HG03575 (cell line): ENCODE measurements around the gene C16orf82.

Experiments used
- ATAC-seq: cut with Tn5 transposase; IDR thresholded peaks from one replicate; pipeline ENCODE4 v1.9.1; 2021; ENCODE audit not compliant: unreplicated experiment, insufficient number of reproducible peaks, low FRiP score; ENCODE audit errors: extremely low read depth

Gene C16orf82

DNA sequence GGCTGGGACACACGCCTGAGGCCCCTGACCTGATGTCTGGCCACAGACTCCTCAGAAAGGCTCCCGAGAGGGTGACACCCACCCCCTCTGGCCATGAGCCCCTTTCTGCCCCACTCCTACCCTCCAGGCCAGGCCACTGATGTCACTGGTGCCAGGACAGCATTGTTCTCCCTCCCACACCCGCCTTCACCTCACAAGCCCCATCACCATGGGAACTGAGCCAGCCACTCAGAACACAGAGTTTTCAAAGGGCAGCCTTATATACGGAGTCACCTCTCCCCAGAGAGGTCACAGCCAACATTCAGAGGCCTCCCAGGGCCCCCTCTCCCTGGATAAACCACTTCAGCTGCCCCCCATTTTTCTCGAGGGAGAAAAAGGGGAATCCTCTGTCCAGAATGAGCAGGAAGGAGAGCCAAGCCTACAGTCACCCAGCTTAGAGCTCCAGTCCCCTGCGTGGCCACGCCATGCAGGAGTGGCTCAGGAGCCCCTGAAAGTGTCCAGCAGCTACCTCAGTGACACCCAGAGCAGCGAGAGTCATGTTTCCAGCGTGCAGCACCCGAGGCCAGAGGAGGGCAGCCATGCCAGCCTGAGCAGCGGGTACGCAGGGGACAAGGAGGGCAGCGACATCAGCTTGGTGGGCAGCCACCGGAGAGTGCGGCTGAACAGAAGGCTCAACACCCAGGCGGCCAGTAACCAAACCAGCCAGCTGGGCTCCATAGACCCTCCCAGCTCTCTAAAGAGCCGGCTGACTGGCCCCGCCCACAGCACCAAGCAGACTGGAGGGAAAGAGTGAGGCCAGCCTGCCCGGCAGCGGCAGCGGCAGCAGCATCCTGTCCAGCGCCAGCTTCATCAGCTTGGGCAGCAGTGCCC is at the start of gene C16orf82:
TSS of gene C16orf82 (plus strand) at position 260 of the 870 bp plus-strand sequence.
- no peak for ATAC-seq

DNA sequence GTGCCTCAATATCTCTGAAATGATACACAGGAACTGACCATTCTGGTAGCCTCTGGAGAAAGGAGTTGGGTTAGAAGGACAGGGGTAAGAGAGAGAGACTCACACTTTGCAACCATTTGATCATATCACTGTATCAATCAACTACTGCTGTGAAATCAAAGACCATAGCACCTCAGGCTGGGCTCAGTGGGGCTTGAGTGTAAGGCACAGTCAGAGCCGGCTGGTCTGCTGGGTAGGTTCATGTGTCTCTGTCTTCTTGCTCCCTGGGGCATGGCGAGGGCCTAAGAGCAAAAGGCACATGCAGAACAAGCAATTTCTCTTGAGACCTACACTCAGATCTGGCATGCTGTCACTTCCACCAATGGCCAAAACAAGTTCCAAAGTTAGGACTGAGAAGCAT is 46.7 kb upstream of the C16orf82 start:
- no peak for ATAC-seq

DNA sequence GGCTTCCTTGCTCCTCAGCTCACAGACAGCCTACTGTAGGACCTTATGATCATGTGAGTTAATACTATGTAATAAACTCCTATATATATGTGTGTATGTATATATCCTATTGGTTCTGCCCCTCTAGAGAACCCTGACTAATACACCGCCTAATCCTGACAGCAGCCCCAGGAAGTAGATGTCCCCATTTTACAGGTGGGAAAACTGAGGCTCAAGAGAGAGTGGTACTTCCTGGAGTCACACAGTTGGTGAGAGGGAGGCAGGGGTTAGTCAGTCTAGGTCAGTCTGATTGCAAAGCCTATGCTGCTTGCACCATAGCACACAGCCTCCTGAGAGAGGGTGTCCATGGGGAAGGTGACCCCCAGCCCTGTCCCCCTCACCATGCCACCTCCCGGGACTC is 42.7 kb upstream of the C16orf82 start:
- ATAC-seq = no peak

- no peak for ATAC-seq
Observed at GRCh38 chr16:27025581-27025980, 41.1 kb upstream of the C16orf82 start.

DNA sequence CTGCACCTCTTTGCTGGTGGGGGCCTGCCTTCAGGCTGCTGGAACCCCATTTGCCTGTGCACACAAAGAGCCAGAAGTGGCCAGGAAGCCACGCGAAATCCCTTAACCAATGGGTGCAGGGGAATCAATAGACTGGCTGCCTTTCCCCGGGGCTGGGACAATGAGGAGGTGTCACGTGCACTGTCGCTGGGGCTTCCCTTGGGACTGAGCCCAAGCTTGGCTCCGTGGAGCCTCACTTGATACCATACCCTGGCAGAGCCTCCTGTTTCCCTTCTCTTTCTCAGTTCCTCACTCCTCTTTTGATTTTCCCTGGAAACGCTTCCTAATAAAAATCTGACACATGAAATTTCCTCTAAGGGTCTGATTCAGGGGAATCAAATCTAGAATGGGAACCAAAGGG is 38.8 kb upstream of the C16orf82 start:
- ATAC-seq = no peak

DNA sequence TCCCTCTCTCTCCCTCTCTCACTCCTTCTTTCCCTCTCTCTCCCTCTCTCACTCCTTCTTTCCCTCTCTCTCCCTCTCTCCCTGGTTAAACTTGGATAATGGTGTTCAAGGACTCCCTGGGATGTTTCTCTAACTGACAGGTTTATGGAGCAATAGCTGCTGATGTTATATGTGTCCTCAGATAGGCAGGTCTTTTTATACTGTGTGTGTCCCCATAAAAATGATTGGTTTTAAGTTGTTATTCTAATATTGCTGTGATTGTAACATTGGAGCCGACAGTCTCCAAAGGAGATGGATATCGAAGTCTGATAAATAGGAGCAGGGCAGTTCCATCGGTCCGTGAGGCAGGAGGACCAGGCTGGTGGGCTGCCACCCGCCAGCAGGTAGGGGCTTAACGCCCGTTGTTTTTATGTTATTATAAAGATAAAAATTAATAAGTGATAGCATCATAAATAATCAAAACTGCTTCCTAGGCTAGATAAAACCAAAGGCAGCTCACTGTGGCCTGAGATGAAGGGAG is 38.1 kb upstream of the C16orf82 start:
- no peak for ATAC-seq

DNA sequence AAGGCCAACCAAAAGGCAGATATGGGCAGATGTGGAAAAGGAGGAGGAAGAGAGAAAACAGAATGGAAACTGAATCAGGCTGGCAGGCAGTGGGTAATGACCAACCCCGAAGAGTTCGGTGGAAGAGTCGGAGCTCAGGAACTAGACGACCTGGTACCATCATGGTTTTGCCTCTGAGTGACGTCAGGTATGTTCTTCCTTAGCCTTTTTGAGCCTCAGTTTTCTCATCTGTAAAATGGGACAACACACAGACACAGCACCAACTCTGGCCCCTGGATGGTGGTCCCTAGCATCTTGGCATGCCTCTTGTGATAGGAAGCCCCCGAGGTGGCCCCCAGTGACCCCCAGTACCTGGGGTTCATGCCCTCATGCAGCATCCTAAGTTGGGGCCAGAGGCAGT is 37.2 kb upstream of the C16orf82 start:
- ATAC-seq = no peak

DNA sequence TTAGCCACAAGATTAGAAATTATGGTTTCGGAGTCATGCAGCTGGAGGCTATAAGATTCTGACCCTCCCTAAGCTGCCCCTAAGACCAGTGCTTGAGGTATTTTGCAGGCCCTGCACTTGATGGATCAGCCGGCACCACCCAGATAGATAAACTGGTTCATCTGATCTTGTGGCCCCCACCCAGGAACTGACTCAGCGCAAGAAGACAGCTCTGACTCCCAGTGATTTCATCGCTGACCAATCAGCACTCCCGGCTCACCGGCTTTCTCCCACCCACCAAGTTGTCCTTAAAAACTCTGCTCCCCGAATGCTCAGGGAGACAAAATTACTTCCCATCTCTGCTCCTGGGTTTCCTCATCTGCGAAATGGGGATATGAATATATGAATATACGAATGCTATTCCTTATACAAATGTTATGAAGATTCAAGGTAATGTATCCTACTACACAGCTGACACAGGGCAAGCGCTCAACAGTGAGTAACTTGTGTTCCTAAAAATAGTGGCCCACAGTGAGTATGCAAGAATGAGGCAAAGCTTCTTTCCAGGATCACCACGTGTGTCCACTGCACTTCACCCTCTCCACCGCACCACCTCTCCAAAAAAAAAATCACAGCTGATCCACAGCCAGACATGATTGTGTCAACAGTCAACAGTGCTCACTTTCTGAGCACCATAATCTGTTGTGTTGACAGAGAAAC is 33.3 kb upstream of the C16orf82 start:
- no peak for ATAC-seq

DNA sequence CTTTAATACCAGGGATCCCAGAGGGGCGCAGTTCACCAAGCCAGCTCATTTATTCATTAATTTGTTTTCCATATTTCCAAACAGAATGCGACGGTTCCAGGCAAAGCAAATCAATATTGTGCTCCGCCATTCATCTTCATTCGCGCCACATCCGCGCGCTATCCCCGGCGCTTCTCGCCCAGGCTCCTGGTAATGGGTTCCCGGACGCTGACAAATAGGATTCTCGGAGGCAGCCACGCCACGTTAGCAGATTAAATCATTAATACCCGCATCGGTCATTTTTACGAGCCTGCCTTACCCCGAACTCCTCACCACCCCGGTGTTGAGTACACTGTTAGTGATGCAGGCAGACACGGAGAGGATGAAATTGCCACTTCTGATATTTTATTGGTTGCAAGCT is 26.0 kb upstream of the C16orf82 start:
- ATAC-seq = no peak

- ATAC-seq = no peak
Observed at GRCh38 chr16:27046958-27047518, 19.7 kb upstream of the C16orf82 start.

- ATAC-seq = no peak
Observed at GRCh38 chr16:27048316-27048715, 18.4 kb upstream of the C16orf82 start.

DNA sequence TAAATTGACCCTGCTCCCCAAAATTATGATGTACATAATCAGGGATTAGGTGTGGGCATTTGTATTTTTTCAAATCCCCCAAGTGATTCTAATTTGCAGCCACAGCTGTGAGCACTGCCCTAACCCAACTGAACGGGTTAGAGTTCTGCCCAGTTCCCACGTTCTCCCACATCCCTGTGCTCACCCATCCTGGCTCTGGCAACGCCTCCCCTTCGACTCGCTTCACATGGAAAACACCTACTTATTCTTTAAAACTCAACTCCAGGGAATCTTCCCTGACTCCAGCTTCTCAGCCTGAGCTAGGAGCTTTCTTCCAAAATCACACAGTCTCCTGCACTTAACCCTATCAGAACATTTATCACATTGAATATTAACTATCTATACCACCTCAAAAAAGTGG is 17.6 kb upstream of the C16orf82 start:
- no peak for ATAC-seq

DNA sequence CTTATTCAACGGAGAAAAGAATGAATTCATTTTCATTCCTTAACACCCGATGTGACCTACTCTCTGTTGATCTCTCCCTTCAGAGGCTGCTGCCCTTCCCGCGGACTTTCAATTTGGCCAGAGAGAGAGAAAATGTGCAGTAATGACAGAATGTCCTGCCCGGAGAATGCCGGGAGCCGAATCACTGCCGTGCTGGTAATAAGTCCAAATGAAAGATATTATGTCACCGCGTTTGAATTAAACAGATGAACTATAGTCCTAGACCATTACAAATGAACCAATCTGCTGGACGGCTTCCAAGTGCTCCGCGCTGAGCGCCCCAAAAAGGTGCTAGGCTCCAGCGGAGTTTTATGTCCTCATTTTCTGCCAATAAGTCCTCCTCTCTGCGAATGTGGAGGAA is 14.7 kb upstream of the C16orf82 start:
- no peak for ATAC-seq

- ATAC-seq = no peak
Observed at GRCh38 chr16:27053996-27054395, 12.7 kb upstream of the C16orf82 start.

GRCh38 chr16:27058299-27058698 is 8.4 kb upstream of the C16orf82 start:
- ATAC-seq = no peak

DNA sequence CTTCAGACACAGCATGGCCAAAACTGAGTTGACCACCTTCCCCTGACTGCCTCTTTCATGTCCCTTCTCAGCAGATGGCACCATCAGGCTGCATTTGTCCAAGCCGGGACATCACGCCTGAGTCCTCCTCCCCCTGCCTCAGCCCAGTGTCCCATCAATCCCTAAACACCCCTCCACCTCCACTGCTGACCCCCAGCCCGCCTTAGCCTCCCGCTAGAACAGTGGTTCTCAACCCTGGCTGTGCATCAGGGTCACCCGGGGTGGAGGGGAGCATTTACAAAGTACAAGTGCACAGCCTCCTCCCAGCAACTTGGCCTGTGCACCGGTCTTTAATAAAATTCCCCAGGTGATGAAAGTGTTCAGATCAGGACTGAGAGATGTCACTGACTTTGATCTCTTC is 4.0 kb downstream of the C16orf82 start:
- ATAC-seq = no peak

GRCh38 chr16:27073733-27074132 is 7.0 kb downstream of the C16orf82 start:
- ATAC-seq = no peak

- no peak for ATAC-seq
Observed at GRCh38 chr16:27080895-27081294, 14.2 kb downstream of the C16orf82 start.

GRCh38 chr16:27083861-27084261 is 17.1 kb downstream of the C16orf82 start:
- no peak for ATAC-seq
